ENCODE results near the gene ARIH2.

The ARIH2 gene

DNA sequence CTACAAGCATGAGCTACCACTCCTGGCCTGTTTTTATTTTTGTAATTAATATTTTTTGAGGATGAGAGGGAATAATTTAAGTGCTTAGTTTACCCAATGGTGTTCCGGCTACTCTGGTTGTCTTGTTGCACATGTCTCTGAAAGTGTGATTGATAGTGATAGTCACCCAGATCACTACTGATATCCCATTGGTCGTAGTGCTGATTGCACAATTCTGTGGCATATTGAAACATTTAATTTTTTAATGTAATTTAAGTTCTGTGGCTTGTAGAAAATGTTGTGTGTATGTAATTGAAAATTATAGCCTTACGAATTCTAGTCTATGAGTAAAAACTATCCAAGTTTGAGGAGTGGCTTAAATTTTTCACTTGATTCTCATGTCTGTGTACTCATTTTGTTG lies 11.9 kb downstream of the ARIH2 start:
- no peaks in the 10 kb centered on the region for H3K9me3 ChIP-seq (ENCODE audit: insufficient read depth, low read length)
- H3K36me3 ChIP-seq (replicated peaks; ENCODE audit: low read depth, low read length): peaks cover 68% of the 10 kb centered on the region
- H4K20me1 ChIP-seq (ENCODE audit: insufficient read depth, low read length): peaks cover 54% of the 10 kb centered on the region
- no peak overlapping the region for H3K4me3 ChIP-seq (ENCODE audit: low read length)
- no peak overlapping the region for H3K4me2 ChIP-seq (ENCODE audit: low read length)
- TF ChIP-seq, protein P1, sequence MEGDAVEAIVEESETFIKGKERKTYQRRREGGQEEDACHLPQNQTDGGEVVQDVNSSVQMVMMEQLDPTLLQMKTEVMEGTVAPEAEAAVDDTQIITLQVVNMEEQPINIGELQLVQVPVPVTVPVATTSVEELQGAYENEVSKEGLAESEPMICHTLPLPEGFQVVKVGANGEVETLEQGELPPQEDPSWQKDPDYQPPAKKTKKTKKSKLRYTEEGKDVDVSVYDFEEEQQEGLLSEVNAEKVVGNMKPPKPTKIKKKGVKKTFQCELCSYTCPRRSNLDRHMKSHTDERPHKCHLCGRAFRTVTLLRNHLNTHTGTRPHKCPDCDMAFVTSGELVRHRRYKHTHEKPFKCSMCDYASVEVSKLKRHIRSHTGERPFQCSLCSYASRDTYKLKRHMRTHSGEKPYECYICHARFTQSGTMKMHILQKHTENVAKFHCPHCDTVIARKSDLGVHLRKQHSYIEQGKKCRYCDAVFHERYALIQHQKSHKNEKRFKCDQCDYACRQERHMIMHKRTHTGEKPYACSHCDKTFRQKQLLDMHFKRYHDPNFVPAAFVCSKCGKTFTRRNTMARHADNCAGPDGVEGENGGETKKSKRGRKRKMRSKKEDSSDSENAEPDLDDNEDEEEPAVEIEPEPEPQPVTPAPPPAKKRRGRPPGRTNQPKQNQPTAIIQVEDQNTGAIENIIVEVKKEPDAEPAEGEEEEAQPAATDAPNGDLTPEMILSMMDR (IDR thresholded peaks at IDR 0.05; ENCODE audit: low read depth, low read length): no peak
- no peak for TF ChIP-seq EZH2phosphoT487 (IDR thresholded peaks at IDR 0.05; ENCODE audit: low read depth)
- H3K4me1 ChIP-seq (ENCODE audit: low read length): peaks cover 31% of the 10 kb centered on the region
- no peaks in the 10 kb centered on the region for H3K27me3 ChIP-seq (ENCODE audit: low read depth, low read length)
- H3K27ac ChIP-seq (ENCODE audit: low read length): no peak overlapping the region
- H3K79me2 ChIP-seq (ENCODE audit: low read length): peaks cover 100% of the 10 kb centered on the region
- no peak overlapping the region for H3K9ac ChIP-seq (ENCODE audit: low read length)
- H2AFZ ChIP-seq (ENCODE audit: low read depth, low read length): no peak overlapping the region

GRCh38 chr3:48931944-48932580 lies 13.4 kb downstream of the ARIH2 start:
- no peak for TF ChIP-seq EZH2phosphoT487 (IDR thresholded peaks at IDR 0.05; ENCODE audit: low read depth)
- TF ChIP-seq, protein P1 (IDR thresholded peaks at IDR 0.05; ENCODE audit: low read depth, low read length): no peak
- no peak overlapping the region for H2AFZ ChIP-seq (ENCODE audit: low read depth, low read length)
- no peak overlapping the region for H3K9ac ChIP-seq (ENCODE audit: low read length)
- H3K4me1 ChIP-seq (ENCODE audit: low read length): peaks cover 27% of the 10 kb centered on the region
- peaks cover 72% of the 10 kb centered on the region for H3K36me3 ChIP-seq (replicated peaks; ENCODE audit: low read depth, low read length)
- H4K20me1 ChIP-seq (ENCODE audit: insufficient read depth, low read length): peaks cover 58% of the 10 kb centered on the region
- H3K9me3 ChIP-seq (ENCODE audit: insufficient read depth, low read length): no peaks in the 10 kb centered on the region
- no peak overlapping the region for H3K4me2 ChIP-seq (ENCODE audit: low read length)
- H3K79me2 ChIP-seq (ENCODE audit: low read length): peaks cover 99% of the 10 kb centered on the region
- H3K4me3 ChIP-seq (ENCODE audit: low read length): no peak overlapping the region
- peak overlapping the region; percentile 38 for H3K27ac ChIP-seq (ENCODE audit: low read length)
- H3K27me3 ChIP-seq (ENCODE audit: low read depth, low read length): no peaks in the 10 kb centered on the region

GRCh38 chr3:48934333-48934991 lies 15.8 kb downstream of the ARIH2 start:
- H3K36me3 ChIP-seq (replicated peaks; ENCODE audit: low read depth, low read length): peaks cover 65% of the 10 kb centered on the region
- no peak overlapping the region for H2AFZ ChIP-seq (ENCODE audit: low read depth, low read length)
- TF ChIP-seq, protein P1 (IDR thresholded peaks at IDR 0.05; ENCODE audit: low read depth, low read length): no peak
- TF ChIP-seq EZH2phosphoT487 (IDR thresholded peaks at IDR 0.05; ENCODE audit: low read depth): no peak
- H4K20me1 ChIP-seq (ENCODE audit: insufficient read depth, low read length): peaks cover 34% of the 10 kb centered on the region
- no peak overlapping the region for H3K4me3 ChIP-seq (ENCODE audit: low read length)
- H3K79me2 ChIP-seq (ENCODE audit: low read length): peaks cover 97% of the 10 kb centered on the region
- H3K4me1 ChIP-seq (ENCODE audit: low read length): peaks cover 6% of the 10 kb centered on the region
- no peaks in the 10 kb centered on the region for H3K9me3 ChIP-seq (ENCODE audit: insufficient read depth, low read length)
- H3K27me3 ChIP-seq (ENCODE audit: low read depth, low read length): no peaks in the 10 kb centered on the region
- no peak overlapping the region for H3K4me2 ChIP-seq (ENCODE audit: low read length)
- H3K27ac ChIP-seq (ENCODE audit: low read length): no peak overlapping the region
- H3K9ac ChIP-seq (ENCODE audit: low read length): no peak overlapping the region

- Histone ChIP-seq H3K9ac (ENCODE audit: low read length) (no peak overlapping the region), H3K79me2 (ENCODE audit: low read length) (peaks cover 88% of the 10 kb centered on the region), H3K4me2 (ENCODE audit: low read length) (no peak overlapping the region), H3K27ac (ENCODE audit: low read length) (no peak overlapping the region), H2AFZ (ENCODE audit: low read depth, low read length) (no peak overlapping the region), H3K4me3 (ENCODE audit: low read length) (no peak overlapping the region), H3K36me3 (replicated peaks; ENCODE audit: low read depth, low read length) (peaks cover 56% of the 10 kb centered on the region), H3K4me1 (ENCODE audit: low read length) (peaks cover 6% of the 10 kb centered on the region), H3K27me3 (ENCODE audit: low read depth, low read length) (no peaks in the 10 kb centered on the region), H3K9me3 (ENCODE audit: insufficient read depth, low read length) (no peaks in the 10 kb centered on the region), H4K20me1 (ENCODE audit: insufficient read depth, low read length) (peaks cover 32% of the 10 kb centered on the region)
- TF ChIP-seq, protein P1 (IDR thresholded peaks at IDR 0.05; ENCODE audit: low read depth, low read length): no peak
- TF ChIP-seq EZH2phosphoT487 (IDR thresholded peaks at IDR 0.05; ENCODE audit: low read depth): no peak
Measured at GRCh38 chr3:48935530-48935929, 16.9 kb downstream of the ARIH2 start.
